ENCODE results near the gene RNU5B-1. TPM values are rescaled to one million over a fixed set of nuclear protein-coding genes. Genes with fewer than 3 reads are reported as not detected.

Gene RNU5B-1
- total RNA-seq, 2 donors from 2014 or later: 26.1 TPM; not detected in 1

- Histone ChIP-seq H3K27me3 (no peaks in the 10 kb centered on the region), H3K27ac (no peak overlapping the region), H3K9me3 (no peaks in the 10 kb centered on the region), H3K36me3 (no peaks in the 10 kb centered on the region), H3K4me3 (no peak overlapping the region), H3K4me1 (no peaks in the 10 kb centered on the region), H3K9ac (ENCODE audit: low read depth in 2 of 2, low read length in 2 of 2) (no peak overlapping the region)
- intact Hi-C loops (cut with DNase I): no loop called here
- TF ChIP-seq CTCF (IDR thresholded peaks at IDR 0.05): no peak
- DNase-seq: no peak
These were observed 25.0 kb downstream of the RNU5B-1 start for GRCh38 chr15:65329288-65329983.

DNA sequence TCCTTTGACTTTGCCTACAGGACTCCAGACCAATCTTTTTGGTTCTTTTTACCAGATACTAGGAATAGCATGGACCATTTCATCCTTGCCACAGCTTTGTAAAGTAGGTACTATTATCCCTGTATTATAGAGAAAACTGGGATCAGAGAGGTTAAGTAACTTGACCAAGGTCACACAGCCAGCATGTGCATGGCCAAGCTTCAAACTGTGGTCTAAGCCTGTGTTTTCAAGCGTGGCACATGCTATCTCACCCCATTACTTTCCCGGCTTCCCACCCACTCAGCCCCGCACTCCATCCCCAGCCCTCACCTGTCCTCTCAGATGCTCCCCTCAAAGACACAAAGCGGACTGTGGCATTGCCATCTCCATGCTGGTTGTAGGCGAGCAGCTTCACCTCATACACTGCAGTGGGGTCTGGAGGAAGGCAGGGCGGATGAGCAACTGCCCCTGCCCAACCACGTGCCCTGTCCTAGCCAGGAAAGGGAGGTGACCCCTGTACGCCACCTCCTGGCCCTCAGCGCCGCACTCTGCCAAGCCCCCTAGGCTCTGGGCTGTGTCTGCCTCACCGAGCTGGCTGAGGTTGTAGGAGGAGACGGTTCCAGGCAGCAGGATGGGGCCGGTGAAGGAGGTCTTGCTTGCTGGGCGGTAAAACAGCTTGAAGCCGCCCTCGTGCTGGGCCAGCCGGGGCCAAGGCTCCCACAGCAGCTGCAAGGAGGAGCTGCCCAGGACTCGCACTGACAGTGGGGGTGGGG, 25.7 kb downstream of the RNU5B-1 start:
- no peaks in the 10 kb centered on the region for H3K27me3 ChIP-seq
- no peak overlapping the region for H3K9ac ChIP-seq (ENCODE audit: low read depth in 2 of 2, low read length in 2 of 2)
- H3K4me1 ChIP-seq: no peaks in the 10 kb centered on the region
- H3K9me3 ChIP-seq: no peaks in the 10 kb centered on the region
- no peak for DNase-seq
- H3K4me3 ChIP-seq: no peak overlapping the region
- no peaks in the 10 kb centered on the region for H3K36me3 ChIP-seq
- TF ChIP-seq CTCF (IDR thresholded peaks at IDR 0.05): no peak
- H3K27ac ChIP-seq: no peak overlapping the region
- intact Hi-C loops (cut with DNase I): no loop called here

GRCh38 chr15:65330934-65331645, 26.6 kb downstream of the RNU5B-1 start:
- Histone ChIP-seq H3K4me1 (no peaks in the 10 kb centered on the region), H3K4me3 (no peak overlapping the region), H3K36me3 (no peaks in the 10 kb centered on the region), H3K27me3 (no peaks in the 10 kb centered on the region), H3K9ac (ENCODE audit: low read depth in 2 of 2, low read length in 2 of 2) (no peak overlapping the region), H3K9me3 (no peaks in the 10 kb centered on the region), H3K27ac (no peak overlapping the region)
- DNase-seq: no peak
- TF ChIP-seq CTCF (IDR thresholded peaks at IDR 0.05): no peak
- intact Hi-C loops (cut with DNase I): no loop called here

DNA sequence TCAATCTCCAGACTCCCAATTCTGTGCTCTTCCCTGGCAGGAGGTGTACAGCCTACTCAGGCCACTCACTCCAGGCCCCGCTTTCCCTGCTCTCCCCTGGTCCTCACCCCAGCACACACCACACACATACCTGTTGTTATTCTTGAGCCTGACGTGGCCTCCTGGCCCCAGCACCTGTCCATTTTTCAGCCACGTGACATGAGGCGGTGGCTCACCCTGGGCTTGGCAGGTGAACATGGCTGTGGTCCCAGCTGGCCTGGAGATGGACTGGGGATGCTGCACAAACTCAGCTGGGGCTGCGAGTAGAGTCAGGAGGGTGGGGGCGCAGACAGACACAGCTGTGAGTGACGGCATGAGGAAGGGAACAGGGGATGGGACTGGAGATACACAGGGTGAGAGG, 27.3 kb downstream of the RNU5B-1 start:
- H3K4me1 ChIP-seq: no peaks in the 10 kb centered on the region
- no peak for DNase-seq
- no peaks in the 10 kb centered on the region for H3K27me3 ChIP-seq
- no peak overlapping the region for H3K27ac ChIP-seq
- intact Hi-C loops (cut with DNase I): no loop called here
- no peak for TF ChIP-seq CTCF (IDR thresholded peaks at IDR 0.05)
- no peaks in the 10 kb centered on the region for H3K9me3 ChIP-seq
- no peaks in the 10 kb centered on the region for H3K36me3 ChIP-seq
- H3K9ac ChIP-seq (ENCODE audit: low read depth in 2 of 2, low read length in 2 of 2): no peak overlapping the region
- no peak overlapping the region for H3K4me3 ChIP-seq

DNA sequence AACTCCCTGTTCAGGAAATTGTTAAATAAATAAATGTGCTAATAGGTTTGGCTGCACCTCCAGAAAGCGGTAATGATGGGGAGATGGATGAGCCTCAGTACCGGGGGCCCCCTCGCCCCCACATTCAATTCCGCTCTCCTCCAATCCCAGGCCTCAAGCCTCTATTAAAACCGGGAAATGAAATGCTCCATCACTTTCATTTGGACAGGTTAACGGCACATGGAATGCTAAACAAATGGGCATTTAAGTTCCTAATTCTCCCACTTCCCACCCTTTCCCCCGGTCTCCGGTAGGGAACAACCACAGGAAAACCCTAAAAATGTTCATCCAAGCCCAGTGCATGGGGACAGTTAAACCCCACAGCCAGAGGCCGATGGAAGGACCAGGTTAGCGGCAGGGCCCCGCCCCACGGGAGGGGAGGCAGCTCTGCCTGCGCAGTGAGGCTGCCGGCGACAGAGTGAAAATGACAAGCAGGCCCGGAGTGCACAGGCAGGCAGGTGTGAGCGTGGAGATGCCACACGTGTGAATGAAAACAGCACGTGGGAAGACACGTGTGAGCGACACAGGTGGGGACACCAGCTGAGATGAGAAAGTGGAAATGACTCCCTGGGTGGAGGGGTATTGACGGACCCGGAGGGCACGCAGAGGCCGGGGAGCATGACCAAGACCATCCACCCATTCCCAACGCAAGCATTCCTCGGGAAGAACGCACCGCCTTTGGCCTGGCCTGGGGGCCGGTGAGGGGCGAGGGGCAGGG, 28.1 kb downstream of the RNU5B-1 start:
- Histone ChIP-seq H3K4me1 (no peaks in the 10 kb centered on the region), H3K27me3 (no peaks in the 10 kb centered on the region), H3K36me3 (no peaks in the 10 kb centered on the region), H3K4me3 (no peak overlapping the region), H3K27ac (no peak overlapping the region), H3K9ac (ENCODE audit: low read depth in 2 of 2, low read length in 2 of 2) (no peak overlapping the region), H3K9me3 (no peaks in the 10 kb centered on the region)
- no peak for DNase-seq
- intact Hi-C loops (cut with DNase I): no loop called here
- no peak for TF ChIP-seq CTCF (IDR thresholded peaks at IDR 0.05)
